NCI-H2196 treated with DMSO at 0.1 percent for 48 hours (cell line): ENCODE data around the gene DCXR.

Experiments used
- DNase-seq: peaks from one replicate; lab custom pipeline; 2025; ENCODE audit not compliant: unreplicated experiment; lab: John Stamatoyannopoulos, UW

Gene DCXR

DNA sequence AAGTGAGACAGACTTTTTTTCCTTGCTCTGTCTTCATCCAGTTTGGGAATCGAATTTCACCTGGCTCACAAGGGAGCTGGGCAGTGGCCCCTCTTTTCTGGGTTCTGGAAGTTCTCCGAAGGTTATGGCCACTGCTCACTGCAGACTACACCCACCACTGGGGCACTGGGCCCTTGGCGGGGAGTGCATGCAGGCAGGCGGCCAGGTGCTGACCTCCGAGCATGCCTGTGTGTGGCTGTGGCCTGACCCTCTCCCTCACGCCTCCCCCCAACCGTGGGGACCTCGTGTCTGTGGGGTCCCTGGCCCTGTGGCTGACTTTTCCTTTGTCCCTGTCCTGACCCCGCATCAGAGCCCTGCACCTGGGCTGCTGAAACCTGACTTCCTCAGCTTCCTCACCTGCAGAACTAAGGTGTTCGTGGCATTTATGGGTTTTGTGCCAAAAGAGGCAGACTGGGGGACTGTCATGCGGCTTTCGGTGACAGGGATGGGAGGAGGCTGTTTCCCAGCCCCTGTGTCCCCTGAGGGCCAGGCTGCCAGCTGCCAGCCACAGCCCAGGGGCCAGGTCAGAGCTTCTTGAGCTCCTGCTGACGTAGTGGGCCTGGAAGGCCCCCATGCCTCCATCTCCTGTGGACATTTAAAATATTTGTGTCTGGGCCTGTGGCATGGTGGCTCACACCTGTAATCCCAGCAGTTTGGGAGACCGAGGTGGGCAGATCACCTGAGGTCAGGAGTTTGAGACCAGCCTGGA is 38.6 kb downstream of the DCXR start:
- no peak for DNase-seq

DNA sequence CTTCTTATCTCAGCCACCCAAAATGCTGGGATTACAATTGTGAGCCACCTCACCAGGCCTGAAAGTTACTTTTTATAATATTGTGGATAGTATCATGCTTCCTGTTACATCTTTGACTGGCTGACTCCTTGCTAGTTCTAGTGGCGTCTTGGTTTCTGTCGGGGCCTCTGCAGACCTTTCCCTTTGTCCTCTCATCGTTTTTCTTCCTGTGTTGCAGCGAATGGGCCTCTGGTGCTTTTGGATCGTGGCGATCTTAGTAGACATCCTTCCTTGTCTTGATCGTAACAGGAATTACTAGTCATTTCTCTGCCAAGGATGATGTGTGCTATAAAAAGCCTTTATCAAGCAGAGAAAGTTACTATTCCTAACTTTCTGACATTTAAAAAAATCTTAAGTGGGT is 39.3 kb downstream of the DCXR start:
- DNase-seq = no peak

DNA sequence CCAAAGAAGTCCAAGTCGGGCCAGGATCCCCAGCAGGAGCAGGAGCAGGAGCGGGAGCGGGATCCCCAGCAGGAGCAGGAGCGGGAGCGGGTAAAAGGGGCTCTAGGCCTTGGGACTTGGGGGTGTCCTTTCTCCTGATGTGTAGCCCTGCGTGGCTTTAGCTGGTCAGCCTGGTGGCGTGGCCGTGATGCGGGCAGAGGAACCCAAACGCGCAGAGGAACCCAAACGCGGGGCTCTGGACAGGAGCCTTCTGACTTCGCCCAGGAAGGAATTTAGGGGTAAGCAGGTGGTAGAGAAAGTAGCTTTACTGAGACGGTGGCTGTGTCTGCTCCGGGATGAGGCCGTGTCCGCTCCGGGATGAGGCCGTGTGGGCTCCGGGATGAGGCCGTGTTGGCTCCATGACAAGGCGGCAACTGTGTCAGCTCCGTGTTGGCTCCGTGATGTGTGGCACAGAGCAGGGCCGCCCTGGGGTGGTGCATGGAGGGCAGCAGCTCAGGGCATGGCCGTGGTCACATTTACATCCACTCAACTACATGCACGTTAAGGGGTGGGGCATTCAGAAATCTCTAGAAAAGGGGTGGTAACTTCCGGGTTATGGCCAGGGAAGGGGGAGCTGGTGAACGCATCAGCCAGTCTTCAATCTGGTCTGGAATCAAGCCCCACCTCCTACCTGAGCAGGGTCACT is 40.6 kb downstream of the DCXR start:
- DNase-seq = no peak

DNA sequence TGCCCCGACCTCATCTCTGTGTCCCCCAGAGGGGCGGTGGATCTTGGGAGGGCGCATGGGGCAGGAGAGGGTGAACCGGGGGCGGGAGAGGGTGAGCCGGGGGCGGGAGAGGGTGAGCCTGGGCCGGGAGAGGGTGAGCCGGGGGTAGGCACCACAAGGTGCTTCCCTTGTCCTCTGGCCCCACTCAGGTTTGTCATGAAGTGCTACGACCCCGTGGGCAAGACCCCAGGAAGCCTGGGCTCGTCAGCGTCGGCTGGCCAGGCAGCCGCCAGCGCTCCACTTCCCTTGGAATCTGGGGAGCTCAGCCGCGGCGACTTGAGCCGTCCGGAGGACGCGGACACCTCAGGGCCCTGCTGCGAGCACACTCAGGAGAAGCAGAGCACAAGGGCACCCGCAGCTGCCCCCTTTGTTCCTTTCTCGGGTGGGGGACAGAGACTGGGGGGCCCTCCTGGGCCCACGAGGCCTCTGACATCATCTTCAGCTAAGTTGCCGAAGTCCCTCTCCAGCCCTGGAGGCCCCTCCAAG is 41.2 kb downstream of the DCXR start:
- DNase-seq = no peak

DNA sequence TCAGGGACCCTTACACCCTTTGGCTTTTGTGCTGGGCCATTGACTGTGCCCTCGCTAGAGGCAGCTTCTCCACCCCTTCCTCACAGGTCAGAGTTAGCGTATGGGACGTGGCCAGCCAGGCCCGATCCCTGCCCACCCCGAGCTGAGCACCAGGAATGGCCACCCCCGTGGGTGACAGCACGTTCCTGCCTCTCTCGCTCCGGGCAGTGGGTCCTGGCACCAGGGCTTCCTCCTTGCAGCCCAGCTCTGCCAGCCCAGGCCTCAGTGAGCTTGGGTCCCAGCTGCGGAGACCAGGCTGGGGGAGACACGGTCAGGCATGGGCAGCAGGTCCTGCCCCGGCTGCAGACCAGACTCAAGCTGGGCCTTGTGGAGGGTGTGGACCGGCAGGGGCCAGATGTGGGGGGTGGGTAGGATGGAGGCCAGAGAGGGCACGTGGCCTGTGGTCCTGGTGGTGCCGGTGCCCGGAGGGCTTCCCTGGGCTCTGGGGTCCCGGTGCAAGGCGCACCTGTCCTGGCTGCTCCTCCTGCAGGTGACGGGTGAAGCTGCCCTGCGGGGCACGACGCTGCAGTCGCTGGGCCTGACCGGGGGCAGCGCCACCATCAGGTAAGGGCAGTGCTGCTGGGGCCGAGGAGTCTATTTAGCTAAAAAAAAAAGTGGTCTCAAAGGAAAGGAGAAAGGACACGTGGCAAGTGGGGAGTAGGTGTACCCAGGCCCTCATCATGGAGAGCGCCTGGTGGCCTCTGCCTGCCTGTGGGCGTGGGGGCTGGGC is 41.9 kb downstream of the DCXR start:
- DNase-seq = no peak

DNA sequence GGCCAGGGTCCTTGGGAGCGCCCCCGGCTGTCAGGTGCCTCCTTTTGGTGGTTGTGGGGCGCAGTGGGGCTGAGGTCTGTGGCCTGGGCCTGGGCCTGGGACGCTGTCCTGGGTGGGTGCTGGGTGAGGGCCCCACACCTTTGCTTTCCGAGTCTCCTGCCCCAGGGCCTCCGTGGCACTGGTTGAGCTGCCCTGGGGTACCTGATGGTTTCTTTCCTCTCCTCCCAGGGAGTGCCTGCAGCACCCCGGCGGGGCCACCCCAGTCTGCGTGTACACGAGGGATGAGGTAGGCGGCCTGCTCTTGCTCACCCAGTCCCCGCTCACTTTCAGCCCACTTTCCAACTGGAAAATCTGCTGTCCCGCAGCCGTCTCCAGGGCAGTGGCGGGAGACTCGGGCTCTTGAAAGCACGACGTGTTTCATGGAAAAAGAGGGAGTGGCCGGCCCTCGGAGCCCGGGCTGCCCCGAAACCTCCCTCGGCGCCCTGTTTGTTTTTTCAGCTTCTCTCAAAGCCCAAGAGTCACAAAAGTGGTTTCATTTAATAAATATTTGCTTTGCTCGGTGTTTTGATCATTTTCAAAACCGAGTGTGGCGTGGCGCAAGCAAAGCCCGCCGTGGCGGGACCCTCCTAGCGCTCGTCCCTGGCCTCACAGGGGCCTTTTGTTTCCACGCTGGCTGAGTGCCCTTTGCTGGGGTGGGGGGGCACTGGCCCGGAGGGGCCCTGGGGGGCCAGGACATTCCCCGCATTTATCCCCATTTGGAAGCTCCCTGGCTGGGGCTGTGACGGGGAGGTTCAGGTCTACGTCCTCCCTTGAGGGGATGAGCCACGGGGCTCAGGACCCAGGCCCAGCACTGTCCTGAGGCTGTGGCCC is 42.7 kb downstream of the DCXR start:
- DNase-seq = no peak

DNA sequence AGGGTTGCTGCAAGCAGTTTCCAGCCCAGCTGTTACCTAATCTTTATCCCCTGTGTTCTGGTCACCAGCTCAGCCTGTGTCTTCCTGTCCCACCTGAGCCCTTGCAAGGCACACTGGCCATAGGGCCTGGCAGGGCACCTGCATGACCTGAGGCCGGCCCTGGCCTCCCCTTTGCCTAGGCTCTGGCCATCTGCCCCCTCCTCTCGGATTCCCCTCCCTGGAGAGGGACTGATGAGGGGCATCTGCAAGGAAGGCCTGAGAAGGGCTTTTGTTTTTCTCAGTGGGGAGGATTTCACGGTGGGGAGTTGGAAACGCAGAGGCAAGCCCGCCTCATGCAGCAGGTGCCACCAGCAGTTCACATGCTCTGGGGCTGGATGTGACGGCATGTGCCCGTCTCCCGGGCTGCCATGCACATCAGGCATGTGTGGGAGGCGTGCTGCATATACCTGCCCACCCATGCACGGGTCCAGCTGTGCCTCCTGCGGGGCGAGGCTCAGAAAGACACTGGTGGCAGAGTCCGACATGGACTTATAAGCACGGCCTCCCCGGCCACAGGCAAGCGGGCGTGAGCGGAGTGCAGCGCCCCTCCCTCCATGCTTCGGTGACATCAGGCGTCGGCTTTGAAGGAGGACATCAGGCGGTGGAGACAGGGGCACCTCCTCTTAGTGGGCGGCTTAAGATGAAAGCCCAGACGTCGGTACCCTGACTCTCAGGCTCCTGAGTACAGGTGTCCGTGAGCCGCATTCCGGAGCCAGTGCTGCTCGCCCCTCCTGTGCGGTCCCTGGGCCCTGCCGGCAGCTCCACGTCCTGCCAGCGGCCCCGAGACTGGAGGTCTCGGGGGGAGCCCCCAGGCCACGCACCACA is 43.5 kb downstream of the DCXR start:
- no peak for DNase-seq

DNA sequence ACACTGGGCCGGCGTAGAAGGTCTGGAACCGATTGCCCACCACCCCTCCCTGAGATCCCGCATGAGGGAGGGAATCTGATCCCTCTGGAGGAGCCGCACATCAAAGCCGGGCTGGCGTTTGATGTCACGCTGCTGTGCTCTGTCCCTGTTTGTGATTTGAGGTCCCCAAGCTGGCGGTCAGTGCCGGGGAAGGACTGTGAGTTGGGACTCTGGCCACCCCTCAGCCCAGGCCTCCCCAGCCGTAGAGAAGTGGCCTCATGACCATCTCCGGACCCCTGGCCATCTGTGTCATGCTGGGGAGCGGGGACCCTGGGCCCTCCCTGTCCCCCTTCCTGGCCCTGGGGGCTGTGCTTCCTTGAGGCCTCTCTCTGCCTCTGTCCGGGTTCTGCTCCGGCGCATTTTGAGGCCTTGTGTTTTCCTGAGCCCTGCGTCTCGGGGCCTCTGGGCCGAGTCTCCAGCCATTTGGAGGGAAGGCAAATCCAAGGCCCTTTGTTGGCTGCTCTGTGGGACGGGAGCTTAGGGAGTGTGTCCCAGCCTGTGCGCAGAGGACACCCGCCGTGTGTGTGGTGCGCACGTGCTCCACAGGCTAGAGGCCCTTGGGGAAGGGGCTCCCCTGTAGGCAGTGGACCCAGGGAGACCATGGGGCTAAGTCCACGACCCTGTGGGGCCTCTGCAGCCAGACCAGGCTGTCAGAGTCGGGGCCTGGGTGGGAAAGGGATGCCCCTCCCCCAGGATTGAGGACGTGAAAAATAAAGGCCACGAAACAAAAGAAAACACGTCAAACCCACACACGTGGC is 45.0 kb downstream of the DCXR start:
- DNase-seq = no peak

DNA sequence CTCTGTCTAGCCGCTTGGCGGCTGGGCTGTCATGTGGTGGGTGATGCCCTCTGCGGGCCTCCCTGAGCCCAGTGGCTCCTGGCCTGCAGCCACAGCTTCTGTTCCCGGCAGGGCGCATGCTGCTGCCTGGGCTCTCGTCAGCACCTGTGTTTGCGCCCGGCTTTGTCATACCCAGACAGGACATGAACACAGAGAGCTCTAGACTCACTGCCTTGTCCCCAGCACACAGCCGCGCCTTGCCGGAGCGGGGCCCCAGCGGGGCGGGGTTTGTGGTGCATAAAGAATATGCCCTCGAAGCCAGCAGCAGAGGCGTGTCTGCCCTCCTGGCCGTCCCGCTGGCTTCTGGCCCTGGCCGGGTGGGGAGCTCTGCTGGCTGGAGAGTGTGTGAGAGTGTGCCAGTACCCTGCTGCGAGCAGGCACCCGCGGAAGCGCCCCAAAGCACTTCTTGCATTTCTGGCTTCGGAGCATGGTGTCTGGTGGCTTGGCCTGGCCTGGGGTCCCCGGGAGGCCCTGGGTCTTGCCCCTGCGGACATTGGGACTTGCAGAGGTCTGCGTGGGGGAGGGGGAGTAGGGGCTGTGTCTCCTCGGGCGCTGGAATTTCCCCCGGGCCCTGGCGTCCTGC is 45.7 kb downstream of the DCXR start:
- DNase-seq = peak; percentile 96

DNA sequence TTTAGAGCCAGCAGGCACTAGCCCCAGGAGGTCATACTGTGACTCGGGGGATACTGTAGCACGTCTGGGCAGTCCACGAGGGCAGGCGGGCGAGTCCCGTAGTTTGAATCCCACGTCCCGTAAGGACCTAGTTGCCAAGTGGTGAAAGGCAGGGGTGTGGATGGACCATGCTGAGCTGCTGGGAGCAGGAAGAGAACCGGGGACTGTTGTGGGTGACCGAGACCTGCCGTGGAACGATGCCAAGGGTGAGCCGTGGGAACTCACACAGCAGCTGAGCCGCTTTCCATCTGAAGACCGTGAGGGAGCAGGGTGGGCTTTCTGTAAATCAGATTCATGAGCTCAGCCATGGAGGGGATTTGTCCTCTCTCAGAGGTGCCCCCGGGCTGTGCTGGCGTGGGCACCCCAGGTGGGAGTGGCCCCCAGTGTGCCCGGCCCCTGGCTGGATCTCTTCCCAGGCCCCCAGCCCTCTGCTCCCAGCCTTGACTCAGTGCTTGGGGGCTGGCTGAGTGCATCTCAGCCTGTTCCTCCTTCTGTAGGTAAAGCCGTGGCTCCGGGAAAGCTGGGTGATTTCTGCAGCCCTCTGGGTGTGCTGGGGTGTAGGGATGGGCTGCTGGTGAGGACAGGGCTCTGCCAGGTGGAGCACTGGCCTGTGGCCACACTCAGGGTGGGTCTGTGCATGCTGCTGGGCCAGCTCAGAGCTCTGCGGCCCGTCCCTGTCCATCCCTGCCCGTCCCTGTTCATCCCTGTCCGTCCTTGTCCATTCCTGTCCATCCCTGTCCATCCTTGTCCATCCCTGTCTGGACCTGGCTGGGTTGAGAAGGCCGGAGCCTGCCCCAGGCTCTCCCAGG is 46.4 kb downstream of the DCXR start:
- DNase-seq = no peak

DNA sequence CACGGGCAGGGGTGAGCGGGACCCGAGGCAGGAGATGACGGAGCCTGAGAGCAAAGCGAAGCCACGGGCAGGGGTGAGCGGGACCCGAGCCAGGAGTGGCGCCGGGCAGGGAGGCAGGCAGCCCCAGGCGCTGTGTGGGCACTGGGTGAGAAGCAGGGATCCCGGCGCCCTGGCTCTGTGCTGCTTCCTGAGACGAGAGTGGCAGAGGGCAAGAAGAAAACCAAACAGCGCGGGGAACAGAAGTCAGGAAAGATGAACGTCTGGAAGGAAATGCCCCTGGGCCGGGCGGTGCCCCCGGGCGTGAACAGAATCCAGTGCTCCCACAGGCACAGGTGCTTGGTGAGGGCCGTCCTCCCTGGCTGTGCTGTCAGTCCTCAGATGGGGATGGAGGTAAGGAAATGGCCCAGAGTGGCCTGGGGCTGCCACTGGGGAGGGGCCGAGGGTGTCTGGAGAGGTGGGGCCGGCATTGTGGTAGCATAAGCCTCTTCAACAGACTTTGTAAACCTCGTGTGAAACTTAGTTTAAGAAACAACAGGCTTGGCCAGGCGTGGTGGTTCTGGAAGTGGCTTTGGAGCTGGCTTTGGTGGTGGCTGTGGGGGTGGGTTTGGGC is 50.2 kb downstream of the DCXR start:
- DNase-seq = no peak

DNA sequence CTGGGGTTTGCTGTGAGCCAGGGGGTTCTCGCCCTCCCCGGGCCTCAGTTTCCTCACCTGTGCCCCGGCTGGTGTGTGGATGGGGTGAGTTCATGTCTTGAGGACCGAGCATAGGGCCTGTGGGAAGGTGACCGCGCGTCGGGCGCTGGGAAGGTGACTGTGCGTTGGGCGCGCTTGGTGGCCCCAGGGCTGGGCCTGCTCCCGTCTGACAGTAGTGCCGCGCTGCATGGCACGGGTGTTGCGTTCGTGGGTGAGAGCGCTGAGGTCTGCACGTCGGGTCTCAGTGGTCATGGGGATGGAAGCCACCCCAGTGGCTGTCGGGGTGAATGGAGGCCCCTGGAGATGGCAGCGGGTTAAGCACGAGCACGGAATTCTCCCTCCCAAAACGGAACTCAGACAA is 50.9 kb downstream of the DCXR start:
- no peak for DNase-seq
